K562 (cell line): ENCODE data around the gene KCNB1. TPM values are rescaled to one million over a fixed set of nuclear protein-coding genes. Genes with fewer than 3 reads are reported as not detected.
A peak's percentile ranks its signal among the peaks of the same experiment; 100 is the strongest.

Experiments used
- ATAC-seq: fragments of 200-7000 bp; cut with Tn5 transposase; 3 replicates; pipeline ENCODE4 v1.9.1; 2020; ENCODE audit warnings: moderate library complexity
- BruUV-seq: library from RNA; stranded (reverse); fragments of 400-500 nt; replicated peaks from 2 replicates; lab custom pipeline; 2021; lab: Mats Ljungman, UMichigan
- CTCF ChIA-PET: fragments of 300-600 bp; formaldehyde crosslinking; extraction: SDS; loops from one replicate; lab custom pipeline; 2021; ENCODE audit warnings: low intra/inter-chr PET ratio; lab: Yijun Ruan, JAX
- POLR2A ChIA-PET: fragments of 300-600, 350-650 bp; sonication (Branson Sonifier 250); formaldehyde crosslinking; extraction: SDS; loops from one replicate; lab custom pipeline; 2021; ENCODE audit warnings: antibody characterized with exemption, inconsistent platforms; lab: Yijun Ruan, JAX
- DNase-seq, 4 experiments: peaks; one replicate each; pipeline versions ENCODE4 v3.0.0 to v3.0.0-alpha.2; 2011 to 2018; ENCODE audit warnings: low spot score in 3 of 4, mixed read lengths in 3 of 4; ENCODE audit errors: extremely low read depth in 1 of 4
- FAIRE-seq: peaks from 2 replicates; lab custom pipeline; 2011; peaks lifted over from hg19 to GRCh38; lab: Jason Lieb, UNC
- H2AFZ ChIP-seq: 2 replicates; pipeline ENCODE4 v1.6.0; 2011; ENCODE audit warnings: low read depth, low read length, control low read depth, inconsistent platforms
- H3K27ac ChIP-seq: fragments of 200-600 bp; 3 replicates; pipeline ENCODE4 v1.8.0; 2011; ENCODE audit warnings: low read depth, mild to moderate bottlenecking, control low read depth, inconsistent platforms, low read length, moderate library complexity, mixed read lengths; ENCODE audit errors: extremely low read depth
- H3K27me3 ChIP-seq, 2 experiments: fragments of 300-600 bp in 1 of 2; 2 replicates in 1 of 2; 3 replicates in 1 of 2; pipeline versions ENCODE4 v1.6.0 to v1.8.0; 2011; ENCODE audit warnings: inconsistent platforms in 2 of 2, low read length in 2 of 2, mild to moderate bottlenecking in 1 of 2, mixed read lengths in 1 of 2, moderate library complexity in 1 of 2; ENCODE audit not compliant: control insufficient read depth in 2 of 2, insufficient read depth in 2 of 2
- H3K36me3 ChIP-seq: fragments of 300-600 bp; 3 replicates; pipeline ENCODE4 v1.8.0; 2011; ENCODE audit warnings: mild to moderate bottlenecking, low read length, inconsistent platforms; ENCODE audit not compliant: control insufficient read depth, insufficient read depth
- H3K4me1 ChIP-seq, 2 experiments: fragments of 200-600 bp in 1 of 2; replicated peaks in 1 of 2; 2 replicates in 1 of 2; 3 replicates in 1 of 2; pipeline versions ENCODE4 v1.5.1 to v1.8.0; 2011; ENCODE audit warnings: inconsistent platforms in 2 of 2, low read length in 2 of 2, mild to moderate bottlenecking in 1 of 2, mixed read lengths in 1 of 2, moderate library complexity in 1 of 2; ENCODE audit not compliant: control insufficient read depth in 2 of 2, insufficient read depth in 2 of 2
- H3K4me2 ChIP-seq: 2 replicates; pipeline ENCODE4 v1.6.1; 2011; ENCODE audit warnings: low read length, control low read depth, inconsistent platforms, mixed read lengths; ENCODE audit not compliant: insufficient read depth
- H3K4me3 ChIP-seq: fragments of 200-600 bp; sonication (generic), shearing (Covaris generic); 2 replicates; pipeline ENCODE4 v1.5.1; 2016; ENCODE audit warnings: control low read depth, inconsistent platforms
- H3K79me2 ChIP-seq: fragments of 200-600 bp; 3 replicates; pipeline ENCODE4 v1.8.0; 2011; ENCODE audit warnings: low read length, inconsistent platforms; ENCODE audit not compliant: control insufficient read depth, insufficient read depth
- H3K9ac ChIP-seq, 2 experiments: 2 replicates each; pipeline versions ENCODE4 v1.6.0 to v1.6.1; 2011; ENCODE audit warnings: low read depth in 2 of 2, low read length in 2 of 2, control low read depth in 1 of 2, inconsistent platforms in 1 of 2, mild to moderate bottlenecking in 1 of 2, mixed read lengths in 1 of 2; ENCODE audit not compliant: insufficient read depth in 1 of 2
- H3K9me1 ChIP-seq: one replicate; pipeline ENCODE4 v1.6.0; 2011; ENCODE audit warnings: inconsistent platforms, mild to moderate bottlenecking, low read length, moderate library complexity; ENCODE audit not compliant: control insufficient read depth, insufficient read depth
- H3K9me3 ChIP-seq: replicated peaks from 2 replicates; pipeline ENCODE4 v1.5.1; 2011; ENCODE audit warnings: low read depth, low read length, inconsistent platforms; ENCODE audit not compliant: control insufficient read depth, insufficient read depth
- H4K20me1 ChIP-seq: replicated peaks from 2 replicates; pipeline ENCODE4 v1.6.1; 2011; ENCODE audit warnings: low read length, inconsistent platforms, mixed read lengths; ENCODE audit not compliant: control insufficient read depth, insufficient read depth
- MEIS2 ChIP-seq: fragments of 450-650 bp; IDR thresholded peaks from 2 replicates; pipeline ENCODE4 v1.6.1; 2014; ENCODE audit warnings: mild to moderate bottlenecking; ENCODE audit not compliant: partially characterized antibody
- TBL1XR1 ChIP-seq, 2 experiments: IDR thresholded peaks; 2 replicates each; pipeline ENCODE4 v1.6.1; 2012; ENCODE audit warnings: improper control_type of control experiment in 2 of 2, low read length in 2 of 2, mild to moderate bottlenecking in 1 of 2
- ZNF41 ChIP-seq: fragments of 250-450 bp; sonication (Bioruptor Pico); conservative IDR thresholded peaks from 2 replicates; pipeline ENCODE4 v1.4.0; 2020; ENCODE audit warnings: mild to moderate bottlenecking
- WGBS: fragments of 100-300 bp; shearing (Covaris generic); methylation state at CpG from one replicate; pipeline ENCODE4 v1.1.6; 2016; ENCODE audit warnings: low coverage, mixed read lengths; ENCODE audit not compliant: insufficient coverage; ENCODE audit errors: missing lambda C conversion rate; 5-methylcytosine and 5-hydroxymethylcytosine counted together
- in situ Hi-C: fragments of 300-500 bp; cut with MboI; formaldehyde crosslinking; loops from 4 replicates; pipeline ENCODE4 v1.15.0; 2018; ENCODE audit warnings: inconsistent platforms, mixed read lengths
- intact Hi-C: fragments of 100-400 bp; cut with micrococcal nuclease; formaldehyde crosslinking; loops from 2 replicates; pipeline ENCODE4 v1.14.2; 2022
- polyA plus RNA-seq, 8 experiments: library from polyadenylated mRNA; depleted of rRNA in 4 of 8; stranded (reverse) in 5 of 8; unstranded in 3 of 8; fragments of >200 nt; fragmentation: Nextera tagmentation in 2 of 8; fragmentation: Illumina TruSeq in 1 of 8; extraction: Ambion mirVana in 2 of 8; extraction: Trizol in 1 of 8; gene quantifications; 2 replicates each; pipeline versions ENCODE4 v1.2.1 to v1.2.3, GENCODE V29; 2011 to 2014; ENCODE audit warnings: inconsistent platforms in 1 of 8, missing spikeins in 1 of 8
- total RNA-seq, 7 experiments: library from RNA; depleted of rRNA in 6 of 7; stranded (reverse); fragments of >200 nt in 6 of 7; fragmentation: Illumina TruSeq in 2 of 7; extraction: Trizol in 2 of 7; gene quantifications; 2 replicates each; pipeline versions ENCODE4 v1.2.1 to v1.2.3, GENCODE V29; 2011 to 2021; ENCODE audit warnings: low replicate concordance in 1 of 7
- TF ChIP-seq, protein P1 (sequence below), 2 experiments: IDR thresholded peaks in 1 of 2; conservative IDR thresholded peaks in 1 of 2; 2 replicates each; pipeline ENCODE4 v1.6.1; 2016; ENCODE audit warnings: low read depth in 2 of 2, mild to moderate bottlenecking in 1 of 2, missing compliant biosample characterization in 1 of 2, missing genetic modification characterization in 1 of 2, moderate library complexity in 1 of 2

KCNB1 gene
- total and polyA plus RNA-seq, 9 of the 15 experiments (the other 6 are each of a cell fraction or from before 2014, with no cell fraction given): 0.01 to 0.06 TPM; not detected in 7

DNA sequence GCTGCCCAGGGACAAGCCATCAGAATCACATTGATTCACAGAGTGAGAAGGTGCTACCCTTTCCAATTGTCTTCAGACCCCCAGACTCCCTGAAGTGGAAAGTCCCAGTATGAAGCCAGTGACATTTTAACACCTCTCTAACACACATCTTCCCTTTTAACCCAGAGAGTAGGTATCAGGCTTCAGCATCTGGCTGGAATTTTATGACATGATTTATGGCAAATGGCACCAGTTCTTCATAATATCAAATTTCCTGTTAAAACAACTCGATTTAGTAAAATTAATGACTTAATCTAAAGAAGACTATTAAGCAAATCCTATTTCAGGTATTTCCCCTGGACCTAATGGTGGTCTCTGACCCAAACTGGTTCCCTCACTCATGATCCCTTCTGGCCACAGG lies 25.0 kb downstream of the KCNB1 start:
- no peaks in the 10 kb centered on the region for H3K4me1 ChIP-seq
- intact Hi-C loops (no loop called here), in situ Hi-C loops (no loop called here)
- TF ChIP-seq TBL1XR1 (IDR thresholded peaks at IDR 0.05; ENCODE audit: low read length in 2 of 2): no peak
- no peak for TF ChIP-seq ZNF41 (CRISPR knock-in tag)
- TF ChIP-seq MEIS2: peak; percentile 52
- TF ChIP-seq, protein P1, sequence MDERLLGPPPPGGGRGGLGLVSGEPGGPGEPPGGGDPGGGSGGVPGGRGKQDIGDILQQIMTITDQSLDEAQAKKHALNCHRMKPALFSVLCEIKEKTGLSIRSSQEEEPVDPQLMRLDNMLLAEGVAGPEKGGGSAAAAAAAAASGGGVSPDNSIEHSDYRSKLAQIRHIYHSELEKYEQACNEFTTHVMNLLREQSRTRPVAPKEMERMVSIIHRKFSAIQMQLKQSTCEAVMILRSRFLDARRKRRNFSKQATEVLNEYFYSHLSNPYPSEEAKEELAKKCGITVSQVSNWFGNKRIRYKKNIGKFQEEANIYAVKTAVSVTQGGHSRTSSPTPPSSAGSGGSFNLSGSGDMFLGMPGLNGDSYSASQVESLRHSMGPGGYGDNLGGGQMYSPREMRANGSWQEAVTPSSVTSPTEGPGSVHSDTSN (CRISPR knock-in tag; IDR thresholded peaks at IDR 0.05; ENCODE audit: low read depth): no peak
- TF ChIP-seq, protein P1 (tag; conservative IDR thresholded peaks at IDR 0.05; ENCODE audit: low read depth): peak; percentile 59
- H3K4me2 ChIP-seq: no peak overlapping the region
- H3K79me2 ChIP-seq: no peaks in the 10 kb centered on the region
- no peak overlapping the region for H3K9ac ChIP-seq
- H3K27ac ChIP-seq: no peak overlapping the region
- no peaks in the 10 kb centered on the region for H3K9me1 ChIP-seq
- no peak overlapping the region for H2AFZ ChIP-seq
- no peak for DNase-seq
- no peaks in the 10 kb centered on the region for H3K9me3 ChIP-seq
- 0% methylated on average over 1 of the region's 1 CpG for WGBS
- no TSS peak for BruUV-seq
- ATAC-seq: no peak
- FAIRE-seq: no peak
- peaks cover 26 to 78% of the 10 kb centered on the region in 2 experiments; a peak in 4 of 5 replicates for H3K27me3 ChIP-seq
- H3K36me3 ChIP-seq: no peaks in the 10 kb centered on the region
- POLR2A ChIA-PET: no interaction called here
- CTCF ChIA-PET: no interaction called here
- H4K20me1 ChIP-seq: no peaks in the 10 kb centered on the region
- H3K4me3 ChIP-seq: no peak overlapping the region
